Lung (tissue), 12 donors: Measurements from ENCODE around the gene ABLIM2. TPM values are rescaled to one million over a fixed set of nuclear protein-coding genes. Genes with fewer than 3 reads are reported as not detected.

Source experiments
- ATAC-seq: fragments of 200-7000 bp; cut with Tn5 transposase; one replicate; pipeline ENCODE4 v1.9.1; 2020; ENCODE audit warnings: moderate number of reproducible peaks; ENCODE audit not compliant: insufficient read depth, low FRiP score
- DNase-seq, 3 donors: peaks; one replicate each; pipeline ENCODE4 v3.0.0-alpha.2; 2013 to 2017
- H3K27ac ChIP-seq, 2 donors: one replicate each; pipeline ENCODE4 v1.5.1; 2013; ENCODE audit warnings: mild to moderate bottlenecking in 2 of 2, moderate library complexity in 2 of 2, control low read depth in 1 of 2, inconsistent platforms in 1 of 2, low read depth in 1 of 2, low read length in 1 of 2
- H3K27me3 ChIP-seq, 3 donors: one replicate each; pipeline ENCODE4 v1.5.1; 2013; ENCODE audit warnings: low read length in 2 of 3; ENCODE audit not compliant: control insufficient read depth in 3 of 3, insufficient read depth in 3 of 3
- H3K36me3 ChIP-seq, 4 donors: one replicate each; pipeline ENCODE4 v1.5.1; 2013; ENCODE audit warnings: low read length in 4 of 4, mild to moderate bottlenecking in 1 of 4, moderate library complexity in 1 of 4; ENCODE audit not compliant: control insufficient read depth in 4 of 4, insufficient read depth in 4 of 4
- H3K4me1 ChIP-seq, 5 donors: one replicate each; pipeline ENCODE4 v1.5.1; 2013; ENCODE audit warnings: low read length in 5 of 5, mild to moderate bottlenecking in 2 of 5, moderate library complexity in 1 of 5; ENCODE audit not compliant: control insufficient read depth in 5 of 5, insufficient read depth in 5 of 5
- H3K4me3 ChIP-seq: one replicate; pipeline ENCODE4 v1.5.1; 2013; ENCODE audit warnings: mild to moderate bottlenecking, control low read depth, moderate library complexity
- H3K9ac ChIP-seq, 2 donors: one replicate each; pipeline ENCODE4 v1.5.1; 2013; ENCODE audit warnings: low read length in 2 of 2, control low read depth in 1 of 2; ENCODE audit not compliant: insufficient read depth in 1 of 2
- H3K9me3 ChIP-seq, 4 donors: one replicate each; pipeline ENCODE4 v1.5.1; 2013; ENCODE audit warnings: low read length in 3 of 4, mild to moderate bottlenecking in 1 of 4, moderate library complexity in 1 of 4; ENCODE audit not compliant: control insufficient read depth in 4 of 4, insufficient read depth in 3 of 4
- CTCF ChIP-seq: IDR thresholded peaks from 2 replicates; pipeline ENCODE4 v1.5.1; 2012; ENCODE audit warnings: mild to moderate bottlenecking; ENCODE audit errors: control extremely low read depth, extremely low read depth
- WGBS, 2 donors: extraction: QIAGEN DNeasy Blood & Tissue Kit; methylation state at CpG; one replicate each; pipeline ENCODE4 v1.1.7; 2013; 5-methylcytosine and 5-hydroxymethylcytosine counted together
- polyA plus RNA-seq, 2 donors: library from polyadenylated mRNA; stranded (reverse); fragments of 200-250 nt; gene quantifications; one replicate each; pipeline ENCODE4 v1.2.1, GENCODE V29; 2013
- total RNA-seq, 2 donors: library from RNA; depleted of rRNA in 1 of 2; stranded (reverse); fragments of >200 nt in 1 of 2; gene quantifications; one replicate each; pipeline ENCODE4 v1.2.1, GENCODE V29; 2014 to 2021
- donor health status: control.
- donor health status: control.
- donor health status: Bipolar disorder and iron deficiency.
- donor health status: healthy.
- donor health status: DM: yes; HTN: yes; CAD: no.

Gene ABLIM2
- total and polyA plus RNA-seq, 4 donors = 1.7 to 10.9 (median 5.2) TPM

GRCh38 chr4:8173492-8174242 lies 15.1 kb upstream of the ABLIM2 start:
- Histone ChIP-seq H3K27me3 (no peaks in the 10 kb centered on the region), H3K9ac (no peak overlapping the region), H3K4me1 (no peaks in the 10 kb centered on the region), H3K4me3 (no peak overlapping the region), H3K27ac (no peak overlapping the region), H3K9me3 (peaks cover 0 to 3% (median 0%) of the 10 kb centered on the region in 4 donors), H3K36me3 (no peaks in the 10 kb centered on the region)
- no peak for DNase-seq
- ATAC-seq = no peak
- TF ChIP-seq CTCF = no peak
- WGBS, 2 donors = 73 to 81% methylated on average over 12 to 13 of the region's 13 CpGs

- no peaks in the 10 kb centered on the region for H3K36me3 ChIP-seq
- WGBS, 2 donors = 78 to 81% methylated on average over 36 of the region's 36 CpGs
- no peak overlapping the region for H3K4me3 ChIP-seq
- H3K27ac ChIP-seq = no peak overlapping the region
- H3K4me1 ChIP-seq = no peaks in the 10 kb centered on the region
- TF ChIP-seq CTCF = no peak
- H3K9me3 ChIP-seq = peaks cover 0 to 7% (median 1%) of the 10 kb centered on the region in 4 donors
- no peak overlapping the region for H3K9ac ChIP-seq
- ATAC-seq = no peak
- DNase-seq = no peak
- no peaks in the 10 kb centered on the region for H3K27me3 ChIP-seq
Observed at GRCh38 chr4:8171984-8172924, 13.6 kb upstream of the ABLIM2 start.

GRCh38 chr4:8171266-8171665 lies 12.7 kb upstream of the ABLIM2 start:
- peaks cover 0 to 7% (median 1%) of the 10 kb centered on the region in 4 donors for H3K9me3 ChIP-seq
- DNase-seq = no peak
- WGBS, 2 donors = 70 to 84% methylated on average over 7 of the region's 7 CpGs
- H3K36me3 ChIP-seq = no peaks in the 10 kb centered on the region
- H3K4me1 ChIP-seq = peaks cover 0 to 1% (median 0%) of the 10 kb centered on the region in 5 donors
- ATAC-seq = no peak
- no peak overlapping the region for H3K4me3 ChIP-seq
- no peak overlapping the region for H3K9ac ChIP-seq
- H3K27me3 ChIP-seq = no peaks in the 10 kb centered on the region
- H3K27ac ChIP-seq = no peak overlapping the region
- TF ChIP-seq CTCF = no peak
